Epithelial cell of proximal tubule (primary cell): Measurements from ENCODE around the gene ZNF562. TPM values are rescaled to one million over a fixed set of nuclear protein-coding genes. Genes with fewer than 3 reads are reported as not detected.

Source experiments
- DNase-seq: peaks from one replicate; pipeline ENCODE4 v3.0.0-alpha.2; 2011; ENCODE audit warnings: low read depth
- H3K4me3 ChIP-seq: 2 replicates; pipeline ENCODE4 v1.5.1; 2011; ENCODE audit warnings: low read depth, mild to moderate bottlenecking, low read length
- total RNA-seq: library from RNA; depleted of rRNA; stranded (reverse); fragments of >200 nt; gene quantifications from 2 replicates; pipeline ENCODE4 v1.2.3, GENCODE V29; 2015
- TF ChIP-seq, protein P1 (sequence below): conservative IDR thresholded peaks from 2 replicates; pipeline ENCODE4 v1.5.1; 2012; ENCODE audit warnings: low read depth, mild to moderate bottlenecking, low read length

Gene ZNF562
- total RNA-seq, 1 donor from 2014 or later, result 9.0 TPM

DNA sequence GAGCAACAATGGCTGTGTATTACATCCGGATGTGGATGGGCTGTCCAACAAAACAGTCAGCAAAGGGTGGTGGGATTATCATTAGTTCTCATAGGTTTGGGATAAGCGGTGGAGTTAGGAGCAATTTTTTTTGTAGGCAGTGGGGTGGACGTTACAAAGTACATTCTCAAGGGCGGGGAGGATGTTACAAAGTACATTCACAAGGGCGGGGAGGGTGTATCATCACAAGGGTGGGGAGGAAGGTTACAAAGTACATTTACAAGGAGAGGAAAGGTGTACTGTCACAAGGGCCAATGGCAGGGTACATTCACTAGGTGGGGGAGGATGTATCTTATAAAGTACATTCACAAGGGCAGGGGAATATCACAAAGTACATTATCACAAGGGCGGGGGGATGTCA lies 33.1 kb downstream of the ZNF562 start:
- TF ChIP-seq, protein P1, sequence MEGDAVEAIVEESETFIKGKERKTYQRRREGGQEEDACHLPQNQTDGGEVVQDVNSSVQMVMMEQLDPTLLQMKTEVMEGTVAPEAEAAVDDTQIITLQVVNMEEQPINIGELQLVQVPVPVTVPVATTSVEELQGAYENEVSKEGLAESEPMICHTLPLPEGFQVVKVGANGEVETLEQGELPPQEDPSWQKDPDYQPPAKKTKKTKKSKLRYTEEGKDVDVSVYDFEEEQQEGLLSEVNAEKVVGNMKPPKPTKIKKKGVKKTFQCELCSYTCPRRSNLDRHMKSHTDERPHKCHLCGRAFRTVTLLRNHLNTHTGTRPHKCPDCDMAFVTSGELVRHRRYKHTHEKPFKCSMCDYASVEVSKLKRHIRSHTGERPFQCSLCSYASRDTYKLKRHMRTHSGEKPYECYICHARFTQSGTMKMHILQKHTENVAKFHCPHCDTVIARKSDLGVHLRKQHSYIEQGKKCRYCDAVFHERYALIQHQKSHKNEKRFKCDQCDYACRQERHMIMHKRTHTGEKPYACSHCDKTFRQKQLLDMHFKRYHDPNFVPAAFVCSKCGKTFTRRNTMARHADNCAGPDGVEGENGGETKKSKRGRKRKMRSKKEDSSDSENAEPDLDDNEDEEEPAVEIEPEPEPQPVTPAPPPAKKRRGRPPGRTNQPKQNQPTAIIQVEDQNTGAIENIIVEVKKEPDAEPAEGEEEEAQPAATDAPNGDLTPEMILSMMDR, result no peak
- DNase-seq, result no peak
- no peak overlapping the region for H3K4me3 ChIP-seq

DNA sequence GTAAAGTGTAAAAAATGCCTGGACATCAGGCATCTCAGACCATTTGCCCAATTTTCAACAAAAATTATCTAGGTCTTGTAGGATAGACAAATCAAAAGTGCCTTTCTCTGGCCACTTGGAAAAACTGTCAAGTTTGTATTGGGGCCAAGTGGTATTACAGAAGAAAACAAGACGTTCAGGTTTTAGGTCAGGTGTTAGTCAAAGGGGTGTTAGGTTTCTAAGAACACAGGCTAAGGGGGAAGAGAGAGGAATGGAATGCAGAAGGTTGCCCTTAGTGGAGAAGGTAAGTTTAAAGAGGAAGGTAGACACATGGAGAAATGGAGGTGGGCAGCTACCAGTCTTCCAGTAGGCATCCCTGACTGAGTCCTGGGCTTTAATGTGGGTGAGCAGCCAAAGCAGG lies 33.9 kb downstream of the ZNF562 start:
- no peak for DNase-seq
- TF ChIP-seq, protein P1, result no peak
- no peak overlapping the region for H3K4me3 ChIP-seq

- DNase-seq, result no peak
- TF ChIP-seq, protein P1, result no peak
- H3K4me3 ChIP-seq, result no peak overlapping the region
Observed at GRCh38 chr19:9636018-9636417, 38.9 kb downstream of the ZNF562 start.

DNA sequence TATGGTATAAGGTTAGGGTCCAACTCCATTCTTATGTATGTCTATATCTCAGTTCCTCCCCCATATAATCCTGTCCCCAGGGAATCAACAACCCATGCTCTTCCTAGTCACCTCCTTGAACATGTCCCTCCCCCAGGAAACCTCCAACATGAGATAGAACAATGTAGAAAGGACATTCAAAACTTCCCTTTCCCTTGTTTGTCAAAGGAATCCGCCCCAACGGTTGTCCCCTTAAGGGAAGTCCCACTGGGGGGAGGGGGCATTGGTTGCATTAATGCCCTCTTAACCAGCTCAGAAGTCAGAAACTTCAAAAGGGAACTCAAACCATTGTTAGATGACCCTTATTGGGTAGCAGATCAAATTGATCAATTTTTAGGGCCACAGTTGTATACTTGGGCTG lies 47.0 kb downstream of the ZNF562 start:
- TF ChIP-seq, protein P1, result no peak
- DNase-seq, result no peak
- H3K4me3 ChIP-seq, result no peak overlapping the region

GRCh38 chr19:9622531-9622930 lies 52.4 kb downstream of the ZNF562 start:
- TF ChIP-seq, protein P1, result no peak
- DNase-seq, result peak; percentile 3
- peak overlapping the region; percentile 79 for H3K4me3 ChIP-seq

DNA sequence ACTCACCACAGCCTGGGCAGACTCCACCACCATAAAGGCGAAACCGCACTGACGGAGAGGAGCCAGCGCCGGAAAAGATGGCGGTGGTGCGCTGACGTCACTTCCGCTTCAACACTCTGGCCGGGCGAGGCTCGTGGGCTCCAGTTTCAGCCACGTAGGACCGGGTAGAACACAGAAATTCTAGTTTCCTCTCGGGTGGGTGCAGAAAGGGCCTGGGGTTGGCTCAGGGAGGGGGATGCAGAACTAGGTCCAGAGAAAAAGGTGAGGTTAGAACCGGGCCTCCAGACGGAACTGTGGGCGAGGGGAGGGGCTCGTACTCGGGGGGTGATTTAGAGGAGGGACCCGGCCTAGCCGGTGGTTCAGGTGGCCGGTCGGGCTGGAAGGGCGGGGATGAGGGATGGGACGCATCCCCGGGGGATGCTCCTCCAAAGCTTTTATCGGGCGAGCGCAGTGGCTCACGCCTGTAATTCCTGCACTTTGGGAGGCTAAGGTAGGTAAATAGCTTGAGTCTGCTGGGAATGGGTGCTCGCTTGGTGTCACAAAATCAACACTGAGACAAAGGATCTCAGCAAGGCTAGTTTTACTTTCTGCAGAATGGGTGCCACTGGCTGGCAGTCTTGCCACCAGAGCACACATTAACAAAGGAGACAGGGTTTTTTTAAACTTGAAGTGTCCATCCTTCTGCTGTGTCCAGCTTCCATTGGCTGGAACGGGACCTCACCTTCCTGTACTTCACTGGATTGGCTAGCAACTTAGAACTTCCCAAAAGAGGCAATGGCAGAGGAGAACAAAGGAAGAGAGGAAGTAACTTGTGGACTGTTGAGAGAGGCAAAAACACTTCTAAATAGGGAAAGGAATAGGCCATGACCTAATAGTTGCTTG lies 53.5 kb downstream of the ZNF562 start, which contains the start of gene ZNF561:
Gene ZNF561 (minus strand): TSS at position 77 of the 882 bp plus-strand sequence. CDS start 1,776 bp downstream, outside the sequence.
- TF ChIP-seq, protein P1, result no peak
- DNase-seq, result peak; percentile 69
- peak within 1 kb of the TSS; percentile 79 for H3K4me3 ChIP-seq

- H3K4me3 ChIP-seq, result peak overlapping the region; percentile 79
- TF ChIP-seq, protein P1, result no peak
- no peak for DNase-seq
Observed at GRCh38 chr19:9620842-9621155, 54.1 kb downstream of the ZNF562 start.
